Measurements from ENCODE around the gene CNPY4.

CNPY4 gene

GRCh38 chr7:100170101-100170897, 50.9 kb downstream of the CNPY4 start:
- DNase-seq = no peak

- no peak for DNase-seq
Measured at GRCh38 chr7:100171087-100171681, 51.8 kb downstream of the CNPY4 start.

- DNase-seq = no peak
Measured at GRCh38 chr7:100171840-100172239, 52.4 kb downstream of the CNPY4 start.

DNA sequence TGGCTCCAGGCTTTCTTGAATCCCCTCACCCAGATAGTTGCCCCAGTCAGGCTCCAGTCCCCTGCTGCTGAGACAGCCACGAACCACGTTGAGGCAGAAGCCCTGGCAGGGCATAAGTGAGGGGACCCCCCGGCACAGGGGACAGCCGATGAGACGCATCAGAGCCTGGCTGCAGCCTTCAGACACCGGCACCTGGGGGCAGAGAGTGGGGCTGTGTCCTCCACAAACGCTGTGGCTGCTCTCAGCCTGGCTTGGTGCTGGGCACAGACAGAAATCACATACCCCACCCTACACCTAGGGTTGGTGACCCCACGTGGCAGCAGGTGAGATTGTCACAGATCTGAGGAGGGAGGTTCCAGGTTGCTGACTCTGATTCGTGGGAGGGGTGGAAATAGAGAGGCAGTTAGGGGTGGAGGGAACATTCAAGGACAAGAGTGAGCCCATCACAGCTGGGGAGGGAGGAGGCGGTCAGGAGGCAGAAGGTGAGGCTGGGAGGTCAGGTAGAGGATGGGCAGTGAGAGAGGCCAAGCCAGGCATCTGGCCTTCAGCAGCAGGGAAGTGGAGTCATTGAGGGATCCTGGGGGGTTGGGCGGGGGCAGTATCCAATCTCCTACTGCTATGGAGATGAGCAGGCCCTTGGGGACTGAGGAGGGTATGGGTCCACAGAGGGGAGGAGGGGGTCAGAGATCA, 54.5 kb downstream of the CNPY4 start:
- no peak for DNase-seq

DNA sequence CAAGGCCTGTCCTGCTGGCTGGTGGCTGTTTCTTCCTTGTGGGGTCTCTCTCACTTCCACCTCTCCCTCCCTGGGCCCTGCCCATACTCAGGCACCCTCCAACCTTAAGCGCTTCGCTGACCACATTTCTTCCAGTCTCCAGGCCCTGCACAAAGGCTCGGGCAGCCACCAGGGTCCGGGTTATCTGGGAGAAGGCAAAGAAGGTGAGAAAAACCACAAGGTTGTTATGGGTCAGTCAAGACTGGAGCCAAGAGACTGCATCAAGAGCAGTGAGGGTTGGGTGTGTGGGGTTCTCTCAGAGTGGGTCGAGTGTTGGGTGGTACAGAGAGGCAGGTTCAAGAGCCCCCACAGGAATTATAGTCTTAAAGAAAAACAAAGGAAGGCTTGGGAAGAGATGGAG, 55.1 kb downstream of the CNPY4 start:
- DNase-seq = no peak

All from NCI-H2081 (cell line).